Measurements from ENCODE around the gene TRIM2.

GRCh38 chr4:153383131-153383530 lies 178.9 kb downstream of the TRIM2 start:
- TF ChIP-seq CTCF (conservative IDR thresholded peaks at IDR 0.05; ENCODE audit: low read length) (no peak), EZH2phosphoT487 (IDR thresholded peaks at IDR 0.05; ENCODE audit: borderline replicate concordance, low read depth, low read length) (no peak)
